Activated CD8-positive, alpha-beta memory T cell treated with anti-CD3 and anti-CD28 coated beads for 48 hours (primary cell): ENCODE measurements around the gene GSG1L.

Experiments used
- DNase-seq, 3 experiments: peaks; one replicate each; pipeline ENCODE4 v3.0.0-alpha.2; 2020; ENCODE audit warnings: low read depth in 2 of 3, low spot score in 2 of 3

Gene GSG1L

GRCh38 chr16:27742333-27742732 is 321.2 kb downstream of the GSG1L start:
- DNase-seq, result no peak

- DNase-seq, result no peak
Observed at GRCh38 chr16:27740496-27741201, 322.9 kb downstream of the GSG1L start.

GRCh38 chr16:27739606-27740357 is 323.7 kb downstream of the GSG1L start:
- DNase-seq, result no peak

- no peak for DNase-seq
Observed at GRCh38 chr16:27738596-27738995, 324.9 kb downstream of the GSG1L start.
